Ecto neural progenitor cell (in vitro differentiated cells): ENCODE results near the gene RTL1.

ENCODE experiments used
- DNase-seq: peaks from one replicate; pipeline ENCODE4 v3.0.0-alpha.2; 2018; ENCODE audit warnings: low spot score

The RTL1 gene

GRCh38 chr14:100881211-100882025 is 22.1 kb downstream of the RTL1 start:
- no peak for DNase-seq

GRCh38 chr14:100880271-100881101 is 23.0 kb downstream of the RTL1 start:
- DNase-seq = no peak

DNA sequence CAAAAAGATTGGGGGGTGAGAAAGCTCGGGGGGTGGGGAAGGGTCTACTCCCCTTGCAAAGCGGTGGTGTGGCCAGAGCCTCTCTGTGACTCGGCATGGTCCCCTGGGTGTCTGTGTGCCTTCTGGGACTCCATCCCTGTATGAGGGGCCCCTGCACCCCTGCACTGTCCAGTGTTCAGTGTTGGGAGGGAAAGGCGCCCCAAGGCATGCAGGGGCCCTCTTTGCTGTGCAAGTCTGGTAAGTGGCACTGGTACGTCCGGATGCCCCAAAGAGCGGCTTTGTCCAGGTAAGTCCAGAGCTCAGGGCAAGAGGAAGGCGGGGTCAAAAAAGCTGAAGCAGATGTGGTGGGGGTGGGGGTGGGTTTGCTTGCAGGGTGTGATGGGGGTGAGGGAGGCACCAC is 23.7 kb downstream of the RTL1 start:
- DNase-seq = no peak

DNA sequence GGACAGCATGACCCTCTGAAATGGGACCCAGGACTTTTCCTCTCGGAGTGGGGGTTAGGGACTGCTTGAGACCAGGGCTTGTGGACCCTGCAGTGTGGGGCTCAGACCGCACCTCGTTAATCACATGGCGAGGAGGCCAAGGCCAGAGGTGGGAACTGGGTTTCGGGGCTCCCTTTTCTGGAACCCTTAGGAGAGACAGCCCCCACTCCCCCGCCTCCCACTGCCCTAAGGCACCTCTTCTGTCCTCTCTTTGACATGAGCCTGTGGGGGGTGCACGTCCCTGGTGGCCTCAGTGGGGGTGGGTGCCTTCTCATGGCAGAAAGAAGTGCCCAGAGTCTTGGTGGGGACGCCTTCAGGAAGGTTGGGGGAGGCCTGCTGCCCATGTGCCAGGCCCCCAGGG is 24.3 kb downstream of the RTL1 start:
- DNase-seq = no peak

DNA sequence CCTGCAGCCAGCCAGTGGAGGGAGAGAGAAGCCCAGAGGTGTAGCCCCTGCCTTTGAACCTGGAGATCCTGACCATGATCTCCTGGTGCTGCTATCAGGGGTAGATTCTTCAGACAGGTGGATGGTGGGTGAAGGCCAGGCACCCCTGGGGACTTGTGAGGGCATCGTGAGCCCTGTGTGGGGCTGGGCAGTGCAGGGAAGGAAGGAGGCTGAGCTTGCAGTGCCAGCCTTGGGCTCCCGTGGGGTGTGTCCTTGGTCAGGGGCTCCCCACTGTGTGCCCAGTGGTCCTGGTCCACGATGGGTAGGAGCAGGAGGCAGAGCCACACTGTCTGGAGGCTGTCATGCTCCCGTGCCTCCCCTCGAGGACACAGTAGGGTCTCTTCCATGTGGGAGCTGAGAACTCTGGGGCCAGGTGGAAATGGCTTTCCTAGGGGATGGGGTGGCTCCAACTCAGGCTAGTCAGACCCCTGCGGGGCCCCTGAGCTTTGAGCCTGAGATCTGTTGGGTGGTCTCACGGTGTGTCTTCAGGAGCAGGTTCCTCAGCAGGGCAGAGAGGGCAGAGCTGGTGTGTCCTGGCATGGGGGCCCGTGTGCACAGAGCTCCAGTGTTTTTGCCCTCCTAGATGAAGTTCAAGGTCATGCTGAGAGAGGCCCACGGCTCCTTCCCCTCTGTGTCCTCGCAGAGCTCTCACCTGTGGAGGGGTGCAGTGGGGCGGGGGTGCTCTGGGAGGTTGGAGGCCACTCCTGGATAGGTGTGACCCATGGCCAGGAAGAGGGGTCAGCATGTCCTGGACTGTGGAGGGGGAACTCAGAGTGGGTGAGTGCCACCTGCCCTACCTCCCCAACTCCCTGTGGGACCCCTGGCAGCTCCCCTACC is 25.0 kb downstream of the RTL1 start:
- DNase-seq = no peak

GRCh38 chr14:100875861-100876590 is 27.5 kb downstream of the RTL1 start:
- DNase-seq = no peak

DNA sequence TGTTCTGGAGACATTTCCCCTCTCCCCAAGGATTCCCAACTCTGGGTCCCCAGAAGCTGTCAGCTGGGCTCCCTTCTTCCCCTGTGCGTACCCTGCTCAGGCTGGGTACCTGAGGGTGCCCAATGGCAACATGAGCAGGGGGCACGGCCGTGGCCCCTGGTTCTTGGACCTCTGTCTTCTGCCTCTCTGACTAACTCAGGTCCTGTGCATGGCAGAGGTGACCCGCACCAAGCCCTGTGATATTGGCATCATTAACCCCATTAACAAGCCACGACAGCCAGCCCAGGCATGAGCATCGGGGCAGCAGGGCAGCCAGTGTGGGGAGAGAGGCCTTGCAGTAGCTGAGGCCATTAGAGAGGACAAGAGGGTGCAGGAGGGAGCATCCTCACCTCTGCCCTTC is 28.4 kb downstream of the RTL1 start:
- no peak for DNase-seq

DNA sequence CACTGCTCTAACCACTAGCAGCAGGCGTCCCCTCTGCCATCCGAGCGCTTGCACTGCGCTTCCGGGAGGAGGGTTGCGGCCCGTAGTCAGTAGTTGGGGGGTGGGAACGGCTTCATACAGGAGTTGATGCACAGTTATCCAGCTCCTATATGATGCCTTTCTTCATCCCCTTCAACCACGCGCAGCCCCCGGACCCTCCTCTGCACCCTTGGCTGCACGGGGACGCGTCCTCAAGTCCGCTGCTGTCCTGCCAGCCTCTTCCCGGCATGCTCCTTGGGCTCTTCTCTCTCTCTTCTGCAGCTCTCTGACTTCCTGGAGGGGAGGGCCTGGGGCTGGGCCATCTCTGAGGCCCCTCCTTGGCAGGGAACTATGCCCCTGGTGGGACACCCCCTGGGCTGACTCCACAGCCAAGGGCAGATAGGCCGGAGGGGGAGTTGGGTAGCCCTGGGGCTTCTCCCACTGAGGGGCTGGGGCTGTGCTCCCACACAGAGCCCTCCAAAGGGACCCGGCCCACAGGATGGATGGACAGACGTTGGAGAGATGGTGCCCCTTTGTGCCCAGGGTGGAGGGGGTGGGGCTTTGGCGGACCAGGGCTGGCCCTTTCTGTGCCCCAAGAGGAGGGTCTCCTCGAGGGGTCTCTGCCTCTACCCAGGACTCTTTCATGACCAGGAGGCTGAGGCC is 29.0 kb downstream of the RTL1 start:
- DNase-seq = no peak

GRCh38 chr14:100874051-100874410 is 29.5 kb downstream of the RTL1 start:
- DNase-seq = no peak

- DNase-seq = no peak
Observed at GRCh38 chr14:100873096-100873482, 30.4 kb downstream of the RTL1 start.

DNA sequence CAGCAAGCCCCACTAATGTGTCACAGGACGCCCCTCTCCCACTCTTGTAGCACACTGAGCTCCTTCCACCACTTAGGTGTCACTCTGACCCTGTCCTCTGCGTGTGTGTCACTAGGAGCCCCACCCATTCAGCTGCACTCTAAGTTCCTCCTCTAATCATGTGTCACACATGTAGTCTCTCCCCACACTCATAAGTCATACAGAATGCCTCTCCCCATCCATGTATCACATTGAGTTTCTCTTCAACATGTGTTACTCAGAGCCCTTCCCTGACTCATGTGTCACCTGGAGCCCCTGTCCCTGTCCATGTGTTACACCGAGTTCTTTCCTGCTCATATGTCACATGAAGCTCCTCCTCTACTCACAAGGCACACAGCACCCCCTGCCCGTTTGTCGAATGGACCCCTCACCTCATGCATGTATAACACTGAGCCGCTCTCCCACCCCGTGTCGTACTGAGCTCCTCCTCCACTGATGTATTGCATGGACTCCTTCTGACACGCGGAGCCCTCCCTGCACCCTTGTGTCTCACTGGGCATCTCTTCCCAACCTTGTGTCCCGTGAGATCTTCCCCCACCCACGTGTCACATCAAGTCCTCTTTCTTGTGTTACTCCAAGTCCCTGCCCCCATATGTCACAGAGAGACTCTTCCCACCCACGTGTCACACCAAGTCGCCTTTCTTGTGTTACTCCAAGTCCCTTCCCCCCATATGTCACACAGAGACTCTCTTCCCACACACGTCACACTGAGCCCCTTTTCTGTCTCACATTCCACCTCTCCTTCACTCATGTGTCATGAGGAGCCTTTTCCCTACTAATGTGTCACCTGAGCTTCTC is 31.0 kb downstream of the RTL1 start:
- DNase-seq = no peak

DNA sequence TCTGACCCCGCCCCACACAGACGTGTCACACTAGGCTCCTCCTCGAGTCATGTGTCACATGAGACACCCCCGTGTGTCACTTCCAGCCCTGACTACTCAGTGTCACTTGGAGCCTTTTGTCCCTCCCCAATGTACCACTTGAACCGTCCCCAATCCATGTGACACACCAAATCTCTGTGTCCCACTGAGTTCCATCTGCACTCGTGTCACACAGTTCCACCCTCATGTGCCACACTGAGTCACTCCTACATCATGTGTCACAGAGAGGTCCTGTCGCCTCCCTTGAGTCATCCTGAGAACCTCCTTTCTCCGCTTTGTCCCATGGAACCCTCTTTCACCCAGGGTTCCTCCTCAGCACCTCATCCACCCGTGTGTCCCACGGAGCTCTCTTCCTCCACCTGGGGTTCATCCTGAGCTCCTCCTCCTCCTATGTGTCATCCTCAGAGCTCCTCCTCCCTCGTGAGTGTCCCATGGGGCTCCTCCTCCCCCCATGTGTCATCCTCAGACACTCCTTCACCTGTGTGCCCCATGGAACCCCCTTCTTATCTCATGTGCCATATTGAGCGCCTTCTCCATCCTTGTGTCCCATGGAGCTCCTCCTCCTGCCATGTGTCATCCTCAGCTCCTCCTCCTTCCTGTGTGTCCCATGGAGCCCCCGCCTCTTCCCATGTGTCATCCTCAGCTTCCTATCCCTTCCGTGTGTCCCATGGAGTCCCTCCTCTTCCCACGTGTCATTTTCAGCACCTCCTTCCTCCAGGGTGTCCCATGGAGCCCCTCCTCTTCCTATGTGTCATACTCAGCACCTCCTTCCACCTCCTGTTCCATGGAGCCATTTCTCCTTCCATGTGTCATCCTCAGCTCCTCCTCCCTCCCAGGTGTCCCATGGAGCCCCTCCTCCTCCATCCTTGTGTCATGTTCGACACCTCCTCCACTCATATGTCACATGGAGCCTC is 32.0 kb downstream of the RTL1 start:
- DNase-seq = no peak

- DNase-seq = no peak
Observed at GRCh38 chr14:100868621-100869370, 34.7 kb downstream of the RTL1 start.

- no peak for DNase-seq
Observed at GRCh38 chr14:100867631-100868315, 35.7 kb downstream of the RTL1 start.

DNA sequence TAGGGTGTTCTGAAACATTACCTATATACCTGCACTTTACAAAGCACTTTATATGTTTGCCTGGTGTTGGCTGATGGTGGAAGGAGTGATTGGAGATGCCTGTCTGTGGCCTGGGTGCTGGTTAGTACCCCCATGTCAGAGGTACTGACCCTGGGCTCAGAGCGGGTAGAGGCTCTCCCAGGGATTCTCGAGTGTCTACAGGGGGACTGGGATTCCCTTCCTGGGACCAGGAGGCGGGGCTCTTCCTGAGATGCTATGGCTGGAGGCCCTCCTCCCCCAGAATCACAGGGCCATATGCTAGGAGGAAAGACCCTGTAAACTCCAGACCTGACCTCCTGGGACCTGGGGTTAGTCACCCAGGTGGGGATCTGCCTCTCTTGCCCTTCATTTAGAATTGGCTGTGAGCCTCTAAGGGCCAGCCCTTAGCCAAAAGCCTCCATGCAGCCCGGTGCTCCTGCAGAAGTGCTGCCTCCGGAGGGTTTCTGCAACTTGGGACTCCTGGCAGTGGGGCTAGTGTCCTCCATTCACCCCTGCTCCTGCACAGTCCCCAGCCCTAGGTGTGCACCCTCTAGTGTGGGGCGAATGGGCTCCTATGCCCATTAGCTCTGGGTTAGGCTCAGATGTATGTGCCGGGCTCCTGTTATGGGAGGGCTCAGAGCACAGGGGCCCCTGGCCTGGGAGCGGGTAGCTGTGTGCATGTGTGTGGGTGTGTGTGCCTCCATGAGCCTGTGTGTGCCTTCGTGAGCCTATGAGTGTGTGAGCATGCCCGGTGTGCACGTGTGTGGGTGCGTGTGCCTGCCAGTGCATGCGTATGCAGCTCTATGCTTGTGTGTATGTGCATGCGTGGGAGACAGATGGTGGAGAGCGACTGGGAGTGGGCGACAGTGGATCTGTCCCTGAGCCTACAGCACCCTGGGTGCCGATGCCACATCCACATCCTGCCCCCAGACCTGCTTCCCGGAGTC is 36.6 kb downstream of the RTL1 start:
- no peak for DNase-seq
